Tibial nerve (tissue), 3 donors: ENCODE measurements around the gene GPR32.
"Not testable (repeated sequence)": the region's sequence is repeated elsewhere in the genome, so short reads cannot be mapped to it uniquely, and the experiment has no call there.

Source experiments
- POLR2A ChIP-seq, 2 donors: fragments of 450-650 bp; IDR thresholded peaks; one replicate each; pipeline ENCODE4 v1.6.1; 2017; ENCODE audit warnings: antibody characterized with exemption in 2 of 2, mild to moderate bottlenecking in 2 of 2, moderate library complexity in 2 of 2
- TF ChIP-seq, protein P1 (sequence below), 5 experiments: fragments of 200-600 bp in 3 of 5; fragments of 450-650 bp in 2 of 5; sonication (generic) in 3 of 5; IDR thresholded peaks; one replicate each; pipeline ENCODE4 v1.5.1; 2016 to 2019; ENCODE audit warnings: antibody characterized with exemption in 5 of 5, mild to moderate bottlenecking in 3 of 5, moderate library complexity in 2 of 5

DNA sequence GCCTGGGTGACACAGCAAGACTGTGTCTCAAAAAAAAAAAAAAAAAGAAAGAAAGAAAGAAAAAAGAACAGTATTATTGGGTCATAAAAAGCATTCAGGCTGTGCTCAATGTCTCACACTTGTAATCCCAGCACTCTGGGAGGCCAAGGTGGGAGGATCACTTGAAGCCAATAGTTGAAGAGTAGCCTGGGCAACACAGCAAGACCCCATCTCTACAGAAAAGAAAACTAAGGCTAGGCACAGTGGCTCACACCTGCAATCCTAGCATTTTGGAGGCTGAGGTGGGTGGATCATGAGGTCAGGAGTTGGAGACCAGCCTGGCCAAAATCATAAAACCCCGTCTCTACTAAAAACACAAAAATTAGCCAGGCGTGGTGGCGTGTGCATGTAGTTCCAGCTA is 12.6 kb upstream of the GPR32 start:
- TF ChIP-seq, protein P1, sequence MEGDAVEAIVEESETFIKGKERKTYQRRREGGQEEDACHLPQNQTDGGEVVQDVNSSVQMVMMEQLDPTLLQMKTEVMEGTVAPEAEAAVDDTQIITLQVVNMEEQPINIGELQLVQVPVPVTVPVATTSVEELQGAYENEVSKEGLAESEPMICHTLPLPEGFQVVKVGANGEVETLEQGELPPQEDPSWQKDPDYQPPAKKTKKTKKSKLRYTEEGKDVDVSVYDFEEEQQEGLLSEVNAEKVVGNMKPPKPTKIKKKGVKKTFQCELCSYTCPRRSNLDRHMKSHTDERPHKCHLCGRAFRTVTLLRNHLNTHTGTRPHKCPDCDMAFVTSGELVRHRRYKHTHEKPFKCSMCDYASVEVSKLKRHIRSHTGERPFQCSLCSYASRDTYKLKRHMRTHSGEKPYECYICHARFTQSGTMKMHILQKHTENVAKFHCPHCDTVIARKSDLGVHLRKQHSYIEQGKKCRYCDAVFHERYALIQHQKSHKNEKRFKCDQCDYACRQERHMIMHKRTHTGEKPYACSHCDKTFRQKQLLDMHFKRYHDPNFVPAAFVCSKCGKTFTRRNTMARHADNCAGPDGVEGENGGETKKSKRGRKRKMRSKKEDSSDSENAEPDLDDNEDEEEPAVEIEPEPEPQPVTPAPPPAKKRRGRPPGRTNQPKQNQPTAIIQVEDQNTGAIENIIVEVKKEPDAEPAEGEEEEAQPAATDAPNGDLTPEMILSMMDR (IDR thresholded peaks at IDR 0.05): not testable (repeated sequence)
- not testable (repeated sequence) for TF ChIP-seq POLR2A (IDR thresholded peaks at IDR 0.05)
